Islet precursor cell (in vitro differentiated cells): Measurements from ENCODE around the gene GZMA.

ENCODE experiments used
- DNase-seq: peaks from one replicate; pipeline ENCODE4 v3.0.0-alpha.2; 2018

GZMA gene

GRCh38 chr5:55113327-55113726, 10.9 kb downstream of the GZMA start:
- DNase-seq, result no peak

- DNase-seq, result no peak
Measured at GRCh38 chr5:55114061-55114460, 11.6 kb downstream of the GZMA start.

- no peak for DNase-seq
Measured at GRCh38 chr5:55123365-55123764, 20.9 kb downstream of the GZMA start.

- DNase-seq, result no peak
Measured at GRCh38 chr5:55134053-55134722, 31.7 kb downstream of the GZMA start.

DNA sequence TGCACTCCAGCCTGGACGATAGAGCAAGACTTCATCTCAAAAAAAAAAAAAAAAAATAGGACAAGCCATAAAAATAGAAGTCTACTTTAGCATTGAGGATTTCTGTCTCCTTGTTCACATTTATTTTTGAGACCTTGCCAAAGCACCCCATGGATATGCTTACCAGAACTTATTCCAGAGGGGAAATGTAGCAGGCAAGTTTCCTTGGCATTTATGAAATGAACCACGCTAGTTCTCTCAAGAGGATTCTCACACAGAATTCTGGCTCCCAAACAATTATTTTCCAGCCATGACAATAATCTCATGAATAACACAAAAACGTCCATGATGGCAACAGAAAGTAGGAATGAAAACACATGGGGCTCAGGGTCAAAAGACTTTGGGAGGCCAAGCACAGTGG, 34.1 kb downstream of the GZMA start:
- DNase-seq, result no peak

- no peak for DNase-seq
Measured at GRCh38 chr5:55140908-55141665, 38.6 kb downstream of the GZMA start.

GRCh38 chr5:55141945-55142690, 39.7 kb downstream of the GZMA start:
- no peak for DNase-seq

DNA sequence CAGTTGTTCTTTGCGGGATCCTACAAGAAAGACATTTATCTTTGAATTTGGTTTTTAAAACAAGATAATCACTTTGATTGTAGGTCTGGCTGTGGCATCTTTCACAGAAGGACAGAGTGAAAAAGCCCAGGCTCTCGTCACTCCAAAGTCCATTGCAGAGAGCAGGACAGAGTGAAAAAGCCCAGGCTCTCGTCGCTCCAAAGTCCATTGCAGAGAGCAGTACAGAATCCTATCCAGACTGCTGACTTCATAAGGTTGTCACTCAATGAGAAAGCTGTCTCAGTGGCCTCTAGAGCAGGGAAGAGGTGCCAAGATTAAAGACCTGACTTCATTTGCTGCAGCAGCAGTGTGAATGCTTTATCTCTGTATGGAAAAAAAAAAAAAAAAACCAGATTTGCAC, 41.2 kb downstream of the GZMA start:
- DNase-seq, result no peak

DNA sequence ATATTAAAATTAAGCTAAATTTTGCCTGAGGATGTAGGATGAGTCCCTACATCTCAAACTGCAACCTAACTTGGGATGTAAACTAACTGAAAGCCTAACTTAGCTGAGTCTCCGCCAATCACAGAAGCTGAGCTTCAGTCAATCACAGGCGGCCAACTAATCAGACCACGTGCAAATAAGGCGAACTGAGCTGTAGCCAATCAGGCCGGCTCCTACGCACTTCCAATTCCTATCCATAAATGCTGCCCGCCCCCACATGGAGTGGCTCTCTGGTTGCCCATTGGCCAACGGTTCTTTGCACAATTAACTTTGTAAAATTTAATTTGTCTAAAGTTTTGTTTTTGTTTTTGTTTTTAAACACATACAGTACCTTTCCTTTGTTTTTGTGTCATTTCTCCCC, 43.6 kb downstream of the GZMA start:
- DNase-seq, result no peak

- DNase-seq, result peak; percentile 94
Measured at GRCh38 chr5:55146543-55147151, 44.2 kb downstream of the GZMA start.

DNA sequence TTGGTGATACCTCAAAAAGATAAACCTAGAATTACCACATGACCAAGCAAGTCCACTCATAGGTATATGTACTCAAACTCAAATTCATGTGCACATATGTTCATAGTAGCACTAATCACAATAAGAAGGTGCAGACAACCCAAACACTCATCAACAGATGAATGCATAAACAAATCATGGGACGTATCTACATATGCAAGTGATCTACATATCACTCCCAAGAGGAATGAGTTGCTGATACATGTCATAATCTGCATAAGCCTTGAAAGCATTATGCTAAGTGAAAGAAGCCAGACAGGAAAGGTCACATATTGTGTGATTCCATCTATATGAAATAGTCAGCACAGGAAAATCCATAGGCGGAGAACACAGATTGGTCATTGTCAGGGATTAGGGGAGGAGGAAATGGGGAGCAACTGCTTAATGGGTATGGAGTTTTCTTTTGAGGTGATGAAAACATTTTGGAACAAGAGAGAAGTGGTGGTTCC, 46.9 kb downstream of the GZMA start:
- no peak for DNase-seq

DNA sequence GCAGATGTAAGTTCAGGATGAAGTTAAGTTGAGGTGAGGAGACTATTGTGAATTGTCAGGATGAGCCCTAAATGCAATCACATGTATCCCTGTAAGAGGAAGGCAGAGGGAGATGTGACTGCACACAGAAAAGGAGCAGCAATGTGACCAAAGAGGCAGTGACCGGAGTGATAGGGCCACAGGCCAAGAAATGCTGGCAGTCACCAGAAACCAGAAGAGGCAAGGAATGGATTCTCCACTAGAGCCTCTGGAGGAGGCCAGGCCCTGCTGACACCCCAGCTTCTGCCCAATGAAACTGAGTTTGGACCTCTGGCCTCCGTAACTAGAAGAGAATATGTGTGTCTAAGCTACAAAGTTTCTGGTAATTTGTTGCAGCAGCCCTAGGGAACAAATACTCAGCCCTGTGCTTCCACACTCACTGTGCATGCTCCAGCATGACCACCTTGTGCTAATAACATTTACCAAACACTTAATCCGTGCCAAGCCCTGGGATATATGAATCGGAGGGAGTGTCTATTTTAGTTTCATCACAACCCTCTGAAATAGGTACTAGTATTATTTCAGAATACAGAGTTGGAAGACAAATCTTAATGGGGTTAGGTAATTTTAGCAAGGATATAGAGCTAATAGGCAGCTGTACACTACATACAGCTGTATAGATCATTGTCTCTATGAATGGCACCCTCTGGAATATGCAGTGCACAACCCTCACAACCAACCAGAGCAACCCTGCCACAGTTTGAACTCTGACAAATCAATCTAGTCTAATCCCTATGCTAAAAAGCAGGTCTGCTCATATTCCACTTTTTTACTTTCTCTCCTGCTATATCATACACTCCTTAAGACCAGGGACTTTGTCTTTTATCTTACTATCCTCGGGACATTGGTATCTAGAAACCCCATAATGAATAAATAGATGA, 49.7 kb downstream of the GZMA start:
- DNase-seq, result no peak

GRCh38 chr5:55154873-55155272, 52.4 kb downstream of the GZMA start:
- no peak for DNase-seq
